ENCODE results near the gene NFKB2. TPM values are rescaled to one million over a fixed set of nuclear protein-coding genes. Genes with fewer than 3 reads are reported as not detected.

NFKB2 gene
- total RNA-seq, 3 donors from 2014 or later = 26.9 to 72.2 (median 29.0) TPM

- ATAC-seq (peak; percentile 8), DNase-seq (no peak)
- no peaks in the 10 kb centered on the region for H3K36me3 ChIP-seq (ENCODE audit: low read depth)
- no peak for TF ChIP-seq CTCF (IDR thresholded peaks at IDR 0.05)
- intact Hi-C loops (cut with DNase I, micrococcal nuclease) = no loop called here
- H3K9me3 ChIP-seq = no peaks in the 10 kb centered on the region
- peaks cover 20% of the 10 kb centered on the region for H3K4me1 ChIP-seq (ENCODE audit: low read depth)
- H3K4me3 ChIP-seq = peak overlapping the region; percentile 51
Measured at GRCh38 chr10:102394801-102395399, 605 bp upstream of the NFKB2 start.

DNA sequence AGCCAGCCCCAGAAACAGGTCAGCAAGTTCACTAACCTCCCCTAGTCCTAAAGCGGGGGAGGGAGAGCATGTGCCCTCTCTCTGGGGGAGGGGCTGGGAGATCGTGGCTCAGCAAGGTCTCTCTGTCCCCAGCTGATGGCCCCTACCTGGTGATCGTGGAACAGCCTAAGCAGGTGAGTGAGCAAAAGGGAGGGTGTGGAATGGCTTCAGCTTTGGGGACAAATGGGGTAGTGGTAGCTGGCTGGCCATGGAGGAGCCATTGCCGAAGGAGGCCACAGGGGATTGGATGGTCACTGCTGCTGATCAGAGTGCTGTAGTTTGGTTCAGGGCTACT lies 779 bp downstream of the NFKB2 start:
- TF ChIP-seq CTCF (IDR thresholded peaks at IDR 0.05) = no peak
- intact Hi-C loops (cut with DNase I, micrococcal nuclease) = no loop called here
- peaks cover 22% of the 10 kb centered on the region for H3K4me1 ChIP-seq (ENCODE audit: low read depth)
- H3K4me3 ChIP-seq = no peak overlapping the region
- H3K9me3 ChIP-seq = no peaks in the 10 kb centered on the region
- no peaks in the 10 kb centered on the region for H3K36me3 ChIP-seq (ENCODE audit: low read depth)
- DNase-seq = peak in 2 of 3 donors; percentile 41 to 42
- no peak for ATAC-seq

DNA sequence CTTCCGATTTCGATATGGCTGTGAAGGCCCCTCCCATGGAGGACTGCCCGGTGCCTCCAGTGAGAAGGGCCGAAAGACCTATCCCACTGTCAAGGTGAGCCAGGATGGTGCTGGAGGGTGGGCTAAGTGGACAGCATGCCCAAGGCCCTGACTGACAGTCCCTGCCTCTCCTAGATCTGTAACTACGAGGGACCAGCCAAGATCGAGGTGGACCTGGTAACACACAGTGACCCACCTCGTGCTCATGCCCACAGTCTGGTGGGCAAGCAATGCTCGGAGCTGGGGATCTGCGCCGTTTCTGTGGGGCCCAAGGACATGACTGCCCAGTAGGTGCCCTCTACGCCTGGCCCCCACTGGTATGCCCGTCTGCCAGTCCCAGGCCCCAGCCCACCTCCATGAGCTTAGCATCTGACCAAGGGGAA lies 1.2 kb downstream of the NFKB2 start:
- Histone ChIP-seq H3K4me3 (no peak overlapping the region), H3K9me3 (no peaks in the 10 kb centered on the region), H3K36me3 (ENCODE audit: low read depth) (no peaks in the 10 kb centered on the region), H3K4me1 (ENCODE audit: low read depth) (peaks cover 22% of the 10 kb centered on the region)
- TF ChIP-seq CTCF (IDR thresholded peaks at IDR 0.05) = no peak
- intact Hi-C loops (cut with DNase I, micrococcal nuclease) = no loop called here
- peak in 1 of 3 donors; percentile 59 for DNase-seq
- no peak for ATAC-seq

DNA sequence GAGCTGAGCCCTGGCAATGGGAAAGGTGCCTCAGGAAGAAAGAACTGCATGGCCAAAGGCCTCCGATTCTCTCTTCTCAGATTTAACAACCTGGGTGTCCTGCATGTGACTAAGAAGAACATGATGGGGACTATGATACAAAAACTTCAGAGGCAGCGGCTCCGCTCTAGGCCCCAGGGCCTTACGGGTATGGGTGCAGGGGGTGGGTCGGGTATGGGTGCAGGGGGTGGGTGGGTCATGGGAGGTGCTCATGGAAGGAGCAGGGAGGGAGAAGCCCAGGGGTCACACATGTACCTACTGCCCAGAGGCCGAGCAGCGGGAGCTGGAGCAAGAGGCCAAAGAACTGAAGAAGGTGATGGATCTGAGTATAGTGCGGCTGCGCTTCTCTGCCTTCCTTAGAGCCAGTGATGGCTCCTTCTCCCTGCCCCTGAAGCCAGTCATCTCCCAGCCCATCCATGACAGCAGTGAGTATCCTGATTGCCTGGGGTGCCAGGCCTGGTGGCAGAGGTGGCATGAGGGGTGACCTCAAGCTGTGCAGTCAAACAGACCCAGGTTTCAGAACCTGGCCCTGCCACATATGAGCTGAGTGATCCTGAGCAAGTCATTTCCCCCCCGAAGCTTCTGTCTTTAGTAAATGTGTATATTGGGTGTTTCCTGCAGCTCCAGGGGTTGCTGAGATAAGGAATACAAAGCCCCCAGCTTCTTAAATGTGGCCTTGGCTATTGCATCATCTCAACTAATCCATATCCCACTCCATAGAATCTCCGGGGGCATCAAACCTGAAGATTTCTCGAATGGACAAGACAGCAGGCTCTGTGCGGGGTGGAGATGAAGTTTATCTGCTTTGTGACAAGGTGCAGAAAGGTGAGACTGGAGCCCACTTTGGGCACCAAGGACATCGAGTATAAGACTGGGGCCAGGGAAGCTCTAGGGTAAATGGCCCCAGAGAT lies 2.0 kb downstream of the NFKB2 start:
- no peak for TF ChIP-seq CTCF (IDR thresholded peaks at IDR 0.05)
- no peaks in the 10 kb centered on the region for H3K9me3 ChIP-seq
- no peak overlapping the region for H3K4me3 ChIP-seq
- peaks cover 22% of the 10 kb centered on the region for H3K4me1 ChIP-seq (ENCODE audit: low read depth)
- ATAC-seq = no peak
- intact Hi-C loops (cut with DNase I, micrococcal nuclease) = no loop called here
- H3K36me3 ChIP-seq (ENCODE audit: low read depth) = no peaks in the 10 kb centered on the region
- peak in 1 of 3 donors; percentile 34 for DNase-seq

- ATAC-seq = no peak
- intact Hi-C loops (cut with DNase I, micrococcal nuclease) = no loop called here
- peak in 2 of 3 donors; percentile 37 to 58 for DNase-seq
- H3K4me3 ChIP-seq = no peak overlapping the region
- H3K9me3 ChIP-seq = no peaks in the 10 kb centered on the region
- no peaks in the 10 kb centered on the region for H3K36me3 ChIP-seq (ENCODE audit: low read depth)
- H3K4me1 ChIP-seq (ENCODE audit: low read depth) = peaks cover 21% of the 10 kb centered on the region
- TF ChIP-seq CTCF (IDR thresholded peaks at IDR 0.05) = no peak
Measured at GRCh38 chr10:102398172-102399020, 2.9 kb downstream of the NFKB2 start.

Measured in mucosa of descending colon (tissue), 3 donors.